Adrenal gland (tissue), 12 donors: ENCODE data around the gene WFDC10A. TPM values are rescaled to one million over a fixed set of nuclear protein-coding genes. Genes with fewer than 3 reads are reported as not detected.
"Not testable (repeated sequence)": the region's sequence is repeated elsewhere in the genome, so short reads cannot be mapped to it uniquely, and the experiment has no call there.

Source experiments
- DNase-seq, 7 donors: peaks; one replicate each; pipeline ENCODE4 v3.0.0-alpha.2; 2019 to 2020
- H3K27ac ChIP-seq, 5 donors: fragments of 200-600 bp; sonication (generic) in 4 of 5; 1 replicate in 3 of 5; 2 replicates in 2 of 5; pipeline versions ENCODE4 v1.5.1 to v1.8.0; 2016 to 2020; ENCODE audit warnings: mild to moderate bottlenecking in 1 of 5
- H3K27me3 ChIP-seq: fragments of 200-600 bp; 2 replicates; pipeline ENCODE4 v1.8.0; 2021
- H3K36me3 ChIP-seq, 2 donors: fragments of 200-600 bp; replicated peaks in 1 of 2; 1 replicate in 1 of 2; 2 replicates in 1 of 2; pipeline versions ENCODE4 v1.5.1 to v1.8.0; 2018 to 2022
- H3K4me1 ChIP-seq, 2 donors: fragments of 200-600 bp; replicated peaks in 1 of 2; 1 replicate in 1 of 2; 2 replicates in 1 of 2; pipeline versions ENCODE4 v1.5.1 to v1.8.0; 2018 to 2021
- H3K4me3 ChIP-seq, 4 donors: fragments of 200-600 bp; sonication (generic) in 3 of 4; one replicate each; pipeline ENCODE4 v1.5.1; 2016 to 2018
- H3K9me3 ChIP-seq, 3 donors: fragments of 200-600 bp; sonication (generic) in 1 of 3; replicated peaks in 1 of 3; 1 replicate in 2 of 3; 2 replicates in 1 of 3; pipeline versions ENCODE4 v1.5.1 to v1.8.0; 2016 to 2021
- POLR2A ChIP-seq, 2 donors: fragments of 450-650 bp; IDR thresholded peaks; one replicate each; pipeline ENCODE4 v1.6.1; 2017; ENCODE audit warnings: antibody characterized with exemption in 2 of 2, mild to moderate bottlenecking in 2 of 2, moderate library complexity in 1 of 2
- WGBS, 4 donors: extraction: QIAGEN DNeasy Blood & Tissue Kit in 2 of 4; methylation state at CpG; one replicate each; pipeline versions ENCODE4 v1.1.5 to v1.1.7; 2013 to 2017; 5-methylcytosine and 5-hydroxymethylcytosine counted together
- intact Hi-C, 2 donors: fragments of 100-400 bp; cut with DNase I; formaldehyde crosslinking; loops; one replicate each; pipeline versions ENCODE4 v1.14.1 to v1.15.0; 2022 to 2023
- polyA plus RNA-seq, 3 donors: library from polyadenylated mRNA; stranded (reverse); fragments of 200-250 nt in 2 of 3; fragments of 350-450 nt in 1 of 3; fragmentation: Illumina TruSeq in 1 of 3; extraction: RNeasy Lipid Tissue Mini Kit (QIAGEN cat#74804) in 1 of 3; gene quantifications; one replicate each; pipeline ENCODE4 v1.2.3, GENCODE V29; 2013 to 2014
- total RNA-seq, 9 donors: library from RNA; depleted of rRNA in 4 of 9; stranded (reverse); fragments of >200 nt in 4 of 9; fragments of 120-200 nt in 1 of 9; fragmentation: NEBNext Ultra II Directional in 1 of 9; extraction: Animal tissue kit (Norgen Biotek cat#: 25700) in 1 of 9; gene quantifications; one replicate each; pipeline versions ENCODE4 v1.1.0 to v1.2.4, GENCODE V29; 2013 to 2023
- TF ChIP-seq, protein P1 (sequence below), 6 experiments: fragments of 450-650 bp in 4 of 6; fragments of 200-600 bp in 2 of 6; sonication (generic) in 1 of 6; IDR thresholded peaks; 1 replicate in 5 of 6; 2 replicates in 1 of 6; pipeline versions ENCODE4 v1.5.1 to v1.8.0; 2016 to 2021; ENCODE audit warnings: antibody characterized with exemption in 6 of 6, mild to moderate bottlenecking in 2 of 6, moderate library complexity in 1 of 6
- donor health status: healthy with polysubstance abuse.
- donor health status: Bipolar disorder and iron deficiency.
- donor health status: DM: yes; HTN: yes; CAD: no.
- donor health status: DM: no; HTN: no; CAD: no.
- donor health status: DM: no; HTN: no; CAD: no.
- donor health status: DM: yes; HTN: yes; CAD: no.

WFDC10A gene
- total and polyA plus RNA-seq, 12 donors, result not detected

DNA sequence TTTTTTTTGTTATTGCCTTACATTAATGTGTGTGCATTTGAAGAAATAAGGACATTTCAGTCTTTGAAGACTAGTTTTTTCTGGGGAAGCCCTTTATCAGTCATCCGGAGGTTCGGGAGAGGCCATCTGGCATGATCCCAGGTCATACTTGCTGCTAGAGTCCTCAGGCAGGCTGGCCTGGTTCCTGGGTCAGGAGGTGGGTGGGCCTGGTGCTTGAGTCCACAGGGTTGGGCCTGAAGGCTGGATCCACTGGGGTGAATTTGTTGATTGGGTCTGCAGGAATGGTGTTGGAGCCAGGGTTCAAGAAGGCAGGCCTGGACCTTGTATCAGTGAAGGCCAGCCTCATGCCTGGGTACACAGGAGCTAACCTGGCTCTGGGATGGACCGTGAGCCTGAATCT lies 17.3 kb downstream of the WFDC10A start:
- Histone ChIP-seq H3K4me3 (no peak overlapping the region), H3K27ac (no peak overlapping the region), H3K27me3 (no peaks in the 10 kb centered on the region), H3K36me3 (no peaks in the 10 kb centered on the region), H3K4me1 (no peaks in the 10 kb centered on the region), H3K9me3 (no peaks in the 10 kb centered on the region)
- 55 to 70% (median 65%) methylated on average over 2 to 3 of the region's 3 CpGs for WGBS, 4 donors
- TF ChIP-seq, protein P1, sequence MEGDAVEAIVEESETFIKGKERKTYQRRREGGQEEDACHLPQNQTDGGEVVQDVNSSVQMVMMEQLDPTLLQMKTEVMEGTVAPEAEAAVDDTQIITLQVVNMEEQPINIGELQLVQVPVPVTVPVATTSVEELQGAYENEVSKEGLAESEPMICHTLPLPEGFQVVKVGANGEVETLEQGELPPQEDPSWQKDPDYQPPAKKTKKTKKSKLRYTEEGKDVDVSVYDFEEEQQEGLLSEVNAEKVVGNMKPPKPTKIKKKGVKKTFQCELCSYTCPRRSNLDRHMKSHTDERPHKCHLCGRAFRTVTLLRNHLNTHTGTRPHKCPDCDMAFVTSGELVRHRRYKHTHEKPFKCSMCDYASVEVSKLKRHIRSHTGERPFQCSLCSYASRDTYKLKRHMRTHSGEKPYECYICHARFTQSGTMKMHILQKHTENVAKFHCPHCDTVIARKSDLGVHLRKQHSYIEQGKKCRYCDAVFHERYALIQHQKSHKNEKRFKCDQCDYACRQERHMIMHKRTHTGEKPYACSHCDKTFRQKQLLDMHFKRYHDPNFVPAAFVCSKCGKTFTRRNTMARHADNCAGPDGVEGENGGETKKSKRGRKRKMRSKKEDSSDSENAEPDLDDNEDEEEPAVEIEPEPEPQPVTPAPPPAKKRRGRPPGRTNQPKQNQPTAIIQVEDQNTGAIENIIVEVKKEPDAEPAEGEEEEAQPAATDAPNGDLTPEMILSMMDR (IDR thresholded peaks at IDR 0.05), result no peak
- TF ChIP-seq POLR2A (IDR thresholded peaks at IDR 0.05), result no peak
- intact Hi-C loops, result no loop called here
- no peak for DNase-seq

DNA sequence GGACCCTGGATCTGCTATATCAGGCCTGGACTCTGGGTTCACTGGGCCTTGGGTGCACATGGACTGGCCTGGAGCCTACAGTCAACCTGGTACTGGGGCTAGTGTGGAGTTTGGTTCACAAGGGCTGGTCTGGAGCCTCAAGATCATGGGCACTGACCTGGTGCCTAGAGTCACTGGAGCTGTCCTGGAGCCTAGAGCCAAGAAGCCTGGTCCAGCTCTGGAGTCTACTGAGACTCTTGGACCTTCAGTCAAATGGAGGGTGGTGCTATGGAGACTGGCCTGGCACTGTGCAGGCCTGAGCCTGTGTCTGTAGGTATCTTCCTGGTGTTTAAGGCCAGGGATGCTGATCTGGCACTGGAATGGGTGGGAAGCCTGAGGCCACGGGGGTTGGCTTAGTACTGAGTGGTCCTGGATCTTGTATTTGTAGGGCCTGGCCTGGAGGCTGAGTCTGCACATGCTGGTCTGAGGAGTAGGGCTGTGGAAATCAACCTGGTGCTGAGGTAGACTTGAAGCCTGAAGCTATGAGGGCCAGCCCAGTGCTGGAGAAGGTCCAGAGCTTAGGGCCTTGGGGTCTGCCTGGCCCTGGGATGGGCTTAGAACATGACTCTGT lies 18.0 kb downstream of the WFDC10A start:
- H3K4me1 ChIP-seq, result no peaks in the 10 kb centered on the region
- DNase-seq, result no peak
- no peaks in the 10 kb centered on the region for H3K27me3 ChIP-seq
- no peaks in the 10 kb centered on the region for H3K9me3 ChIP-seq
- intact Hi-C loops, result no loop called here
- TF ChIP-seq, protein P1 (IDR thresholded peaks at IDR 0.05), result no peak
- TF ChIP-seq POLR2A (IDR thresholded peaks at IDR 0.05), result no peak
- no peak overlapping the region for H3K4me3 ChIP-seq
- H3K27ac ChIP-seq, result no peak overlapping the region
- no peaks in the 10 kb centered on the region for H3K36me3 ChIP-seq
- WGBS, 4 donors, result 72 to 88% (median 82%) methylated on average over 1 of the region's 1 CpG

DNA sequence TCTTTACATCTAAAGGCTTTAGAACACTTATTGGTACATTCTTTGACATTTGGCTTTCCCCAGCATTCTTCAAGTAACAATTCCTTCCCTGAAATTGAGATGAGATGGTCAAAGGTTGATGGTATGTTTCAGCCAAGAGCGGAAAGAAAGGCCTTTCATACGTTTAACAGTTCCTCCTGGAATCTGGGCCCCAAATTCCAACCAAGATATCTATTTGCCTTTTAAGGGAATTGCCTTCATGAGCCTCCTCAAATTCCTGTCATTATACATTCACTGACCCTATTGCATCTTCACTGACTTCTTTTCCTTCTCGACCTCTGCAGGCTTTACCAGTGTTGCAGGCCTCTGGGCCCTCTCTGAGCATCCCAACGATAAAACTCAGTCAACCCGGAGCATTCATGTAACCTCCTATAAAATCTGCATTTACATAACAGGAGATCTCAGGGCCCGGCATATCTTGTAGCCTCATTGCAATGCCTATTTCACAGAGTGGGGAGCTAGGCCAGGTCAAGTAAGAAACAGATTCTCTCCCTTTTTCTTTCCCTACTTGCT lies 19.8 kb downstream of the WFDC10A start:
- TF ChIP-seq, protein P1 (IDR thresholded peaks at IDR 0.05), result no peak
- TF ChIP-seq POLR2A (IDR thresholded peaks at IDR 0.05), result no peak
- WGBS, 4 donors, result 72 to 85% (median 82%) methylated on average over 6 of the region's 6 CpGs
- no peak overlapping the region for H3K4me3 ChIP-seq
- no peaks in the 10 kb centered on the region for H3K4me1 ChIP-seq
- intact Hi-C loops, result no loop called here
- no peaks in the 10 kb centered on the region for H3K27me3 ChIP-seq
- H3K9me3 ChIP-seq, result no peaks in the 10 kb centered on the region
- H3K27ac ChIP-seq, result no peak overlapping the region
- no peak for DNase-seq
- no peaks in the 10 kb centered on the region for H3K36me3 ChIP-seq

DNA sequence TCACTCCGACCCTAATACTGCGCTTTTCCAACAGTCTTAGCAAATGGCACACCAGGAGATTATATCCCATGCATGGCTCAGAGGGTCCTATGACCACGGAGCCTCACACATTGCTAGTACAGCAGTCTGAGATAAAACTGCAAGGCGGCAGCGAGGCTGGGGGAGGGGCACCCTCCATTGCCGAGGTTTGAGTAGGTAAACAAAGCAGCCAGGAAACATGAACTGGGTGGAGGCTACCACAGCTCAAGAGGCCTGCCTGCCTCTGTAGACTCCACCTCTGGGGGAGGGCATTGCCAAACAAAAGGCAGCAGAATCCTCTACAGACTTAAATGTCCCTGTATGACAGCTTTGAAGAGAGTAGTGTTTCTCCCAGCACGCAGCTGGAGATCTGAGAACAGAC lies 22.2 kb downstream of the WFDC10A start:
- WGBS, 4 donors, result 77 to 91% (median 86%) methylated on average over 5 to 7 of the region's 7 CpGs

DNA sequence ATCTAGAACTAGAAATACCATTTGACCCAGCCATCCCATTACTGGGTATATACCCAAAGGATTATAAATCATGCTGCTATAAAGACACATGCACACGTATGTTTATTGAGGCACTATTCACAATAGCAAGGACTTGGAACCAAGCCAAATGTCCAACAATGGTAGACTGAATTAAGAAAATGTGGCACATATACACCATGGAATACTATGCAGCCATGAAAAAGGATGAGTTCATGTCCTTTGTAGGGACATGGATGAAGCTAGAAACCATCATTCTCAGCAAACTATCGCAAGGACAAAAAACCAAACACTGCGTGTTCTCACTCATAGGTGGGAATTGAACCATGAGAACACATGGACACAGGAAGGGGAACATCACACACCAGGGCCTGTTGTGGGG lies 27.5 kb downstream of the WFDC10A start:
- H3K36me3 ChIP-seq, H3K27me3 ChIP-seq, H3K4me3 ChIP-seq, intact Hi-C loops, DNase-seq, H3K27ac ChIP-seq, H3K4me1 ChIP-seq, H3K9me3 ChIP-seq: not testable (repeated sequence)
- WGBS, 4 donors, result 68 to 86% (median 72%) methylated on average over 3 of the region's 3 CpGs

More for the DNA sequence above, 22.2 kb downstream of the WFDC10A start:
- H3K9me3 ChIP-seq, intact Hi-C loops, H3K27ac ChIP-seq, H3K4me3 ChIP-seq, H3K4me1 ChIP-seq, DNase-seq, H3K27me3 ChIP-seq, H3K36me3 ChIP-seq: not testable (repeated sequence)
